DND-41 (cell line): ENCODE measurements around the gene DDX1.

Experiments
- ATAC-seq: fragments of 200-7000 bp; cut with Tn5 transposase; 3 replicates; pipeline ENCODE4 v1.9.1; 2021; ENCODE audit warnings: low read depth; ENCODE audit not compliant: insufficient read depth
- DNase-seq: peaks from one replicate; pipeline ENCODE4 v3.0.0-alpha.2; 2020
- H2AFZ ChIP-seq: 2 replicates; pipeline ENCODE4 v1.6.0; 2012; ENCODE audit warnings: low read depth, low read length
- H3K27ac ChIP-seq: 2 replicates; pipeline ENCODE4 v1.5.1; 2012; ENCODE audit warnings: low read length, inconsistent platforms
- H3K27me3 ChIP-seq: fragments of 200-600 bp; sonication (generic); 2 replicates; pipeline ENCODE4 v1.6.0; 2012; ENCODE audit warnings: low read length, mild to moderate bottlenecking, inconsistent platforms; ENCODE audit not compliant: insufficient read depth, poor library complexity
- H3K36me3 ChIP-seq: 2 replicates; pipeline ENCODE4 v1.5.1; 2012; ENCODE audit warnings: low read length, inconsistent platforms; ENCODE audit not compliant: insufficient read depth
- H3K4me1 ChIP-seq: 2 replicates; pipeline ENCODE4 v1.5.1; 2012; ENCODE audit warnings: mild to moderate bottlenecking, low read length; ENCODE audit not compliant: insufficient read depth
- H3K4me2 ChIP-seq: 2 replicates; pipeline ENCODE4 v1.6.0; 2012; ENCODE audit warnings: mild to moderate bottlenecking, moderate library complexity, low read length, inconsistent platforms; ENCODE audit not compliant: insufficient read depth
- H3K4me3 ChIP-seq, 2 experiments: fragments of 200-600 bp in 1 of 2; shearing (Covaris generic) in 1 of 2; 2 replicates each; pipeline ENCODE4 v1.5.1; 2012 to 2016; ENCODE audit warnings: inconsistent platforms in 2 of 2, low read length in 2 of 2, mild to moderate bottlenecking in 2 of 2, low read depth in 1 of 2, moderate library complexity in 1 of 2
- H3K79me2 ChIP-seq: 2 replicates; pipeline ENCODE4 v1.6.0; 2012; ENCODE audit warnings: low read length, inconsistent platforms; ENCODE audit not compliant: insufficient read depth
- H3K9ac ChIP-seq: 2 replicates; pipeline ENCODE4 v1.6.0; 2012; ENCODE audit warnings: low read depth, mild to moderate bottlenecking, inconsistent platforms, low read length, moderate library complexity
- H3K9me3 ChIP-seq: 2 replicates; pipeline ENCODE4 v1.5.1; 2012; ENCODE audit warnings: low read length, moderate library complexity, mild to moderate bottlenecking, inconsistent platforms; ENCODE audit not compliant: insufficient read depth, severe bottlenecking
- H4K20me1 ChIP-seq: 2 replicates; pipeline ENCODE4 v1.6.0; 2012; ENCODE audit warnings: low read length; ENCODE audit not compliant: insufficient read depth
- EZH2 ChIP-seq: IDR thresholded peaks from 3 replicates; pipeline ENCODE4 v1.6.1; 2012; ENCODE audit warnings: borderline replicate concordance, low read depth, mild to moderate bottlenecking, moderate library complexity, low read length, inconsistent platforms; ENCODE audit not compliant: severe bottlenecking
- TF ChIP-seq, protein P1 (sequence below): IDR thresholded peaks from 2 replicates; pipeline ENCODE4 v1.5.1; 2012; ENCODE audit warnings: borderline replicate concordance, low read length, moderate library complexity, mild to moderate bottlenecking; ENCODE audit not compliant: poor library complexity, severe bottlenecking; ENCODE audit errors: extremely low read depth

Gene DDX1

DNA sequence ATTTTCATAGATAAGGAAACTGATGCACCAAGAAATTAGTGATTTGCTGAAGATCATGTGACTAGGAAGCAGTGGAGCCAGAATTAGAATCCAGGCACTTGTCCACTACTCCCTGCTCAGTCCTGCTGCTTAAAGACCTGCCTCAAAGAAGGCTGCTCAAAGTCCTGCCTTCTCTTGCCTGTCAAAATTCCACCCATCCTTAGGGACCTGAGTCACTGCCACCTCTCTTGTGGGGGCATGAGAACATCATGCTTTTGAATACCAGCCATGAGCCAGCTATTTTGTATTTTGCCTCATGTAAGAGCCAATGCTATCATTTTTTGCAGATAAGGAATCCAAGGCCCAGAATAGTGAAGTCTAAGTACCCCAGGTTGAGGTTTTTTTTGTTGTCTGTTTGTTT lies 47.1 kb downstream of the DDX1 start:
- Histone ChIP-seq H3K27ac (no peak overlapping the region), H3K9me3 (no peaks in the 10 kb centered on the region), H3K4me1 (no peaks in the 10 kb centered on the region), H3K27me3 (no peaks in the 10 kb centered on the region), H3K4me3 (no peak overlapping the region), H3K4me2 (no peak overlapping the region), H2AFZ (no peak overlapping the region), H4K20me1 (0 out of 2 replicates have a peak, but pooled peaks cover 2% of the 10 kb centered on the region), H3K36me3 (peaks cover 35% of the 10 kb centered on the region), H3K79me2 (no peaks in the 10 kb centered on the region), H3K9ac (no peak overlapping the region)
- DNase-seq (no peak), ATAC-seq (no peak)
- no peak for TF ChIP-seq EZH2
- TF ChIP-seq, protein P1, sequence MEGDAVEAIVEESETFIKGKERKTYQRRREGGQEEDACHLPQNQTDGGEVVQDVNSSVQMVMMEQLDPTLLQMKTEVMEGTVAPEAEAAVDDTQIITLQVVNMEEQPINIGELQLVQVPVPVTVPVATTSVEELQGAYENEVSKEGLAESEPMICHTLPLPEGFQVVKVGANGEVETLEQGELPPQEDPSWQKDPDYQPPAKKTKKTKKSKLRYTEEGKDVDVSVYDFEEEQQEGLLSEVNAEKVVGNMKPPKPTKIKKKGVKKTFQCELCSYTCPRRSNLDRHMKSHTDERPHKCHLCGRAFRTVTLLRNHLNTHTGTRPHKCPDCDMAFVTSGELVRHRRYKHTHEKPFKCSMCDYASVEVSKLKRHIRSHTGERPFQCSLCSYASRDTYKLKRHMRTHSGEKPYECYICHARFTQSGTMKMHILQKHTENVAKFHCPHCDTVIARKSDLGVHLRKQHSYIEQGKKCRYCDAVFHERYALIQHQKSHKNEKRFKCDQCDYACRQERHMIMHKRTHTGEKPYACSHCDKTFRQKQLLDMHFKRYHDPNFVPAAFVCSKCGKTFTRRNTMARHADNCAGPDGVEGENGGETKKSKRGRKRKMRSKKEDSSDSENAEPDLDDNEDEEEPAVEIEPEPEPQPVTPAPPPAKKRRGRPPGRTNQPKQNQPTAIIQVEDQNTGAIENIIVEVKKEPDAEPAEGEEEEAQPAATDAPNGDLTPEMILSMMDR: no peak

DNA sequence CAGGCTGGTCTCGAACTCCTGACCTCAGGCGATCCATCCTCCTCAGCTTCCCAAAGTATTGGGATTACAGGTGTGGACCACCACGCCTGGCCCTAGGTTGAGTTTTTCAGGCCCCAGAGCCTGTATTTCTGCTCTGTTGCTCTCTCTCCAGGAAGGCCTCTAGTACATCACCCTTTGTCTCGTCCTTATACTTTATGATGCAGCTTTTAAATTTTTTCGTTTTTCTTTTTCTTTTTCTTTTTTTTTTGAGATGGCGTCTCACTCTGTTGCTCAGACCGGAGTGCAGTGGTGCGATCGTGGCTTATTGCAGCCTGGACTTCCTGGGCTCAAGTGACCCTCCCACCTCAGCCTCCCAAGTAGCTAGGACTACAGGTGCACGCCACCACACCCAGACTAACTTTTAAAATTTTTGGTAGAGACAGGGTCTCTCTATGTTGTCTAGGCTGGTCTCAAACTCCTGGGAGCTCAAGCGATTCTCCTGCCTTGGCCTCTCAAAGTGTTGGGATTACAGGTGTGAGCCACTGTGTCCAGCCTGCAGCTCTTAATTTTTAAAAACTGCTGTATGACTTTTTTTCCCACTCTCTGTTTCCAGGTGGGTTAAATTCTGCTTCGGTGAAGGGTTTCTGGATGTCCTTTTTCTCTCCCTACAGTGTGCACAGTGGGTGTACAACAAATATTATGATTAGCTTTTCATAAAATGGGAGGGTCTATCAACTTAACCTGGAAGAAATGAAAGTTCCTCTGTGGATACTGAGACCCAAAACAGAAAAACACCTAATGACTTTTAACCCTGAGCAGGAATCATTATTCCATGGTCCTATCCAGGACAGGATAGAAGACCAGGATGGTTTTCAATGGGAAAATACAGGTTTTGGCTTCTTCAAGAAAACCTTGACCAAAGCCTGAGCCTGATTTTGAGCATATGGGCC lies 47.9 kb downstream of the DDX1 start:
- Histone ChIP-seq H3K36me3 (peaks cover 26% of the 10 kb centered on the region), H3K4me1 (no peaks in the 10 kb centered on the region), H3K9me3 (no peaks in the 10 kb centered on the region), H3K79me2 (no peaks in the 10 kb centered on the region), H4K20me1 (0 out of 2 replicates have a peak, but pooled peaks cover 2% of the 10 kb centered on the region), H3K27me3 (no peaks in the 10 kb centered on the region), H3K4me3 (no peak overlapping the region), H3K27ac (no peak overlapping the region), H3K9ac (no peak overlapping the region), H2AFZ (no peak overlapping the region), H3K4me2 (no peak overlapping the region)
- DNase-seq (no peak), ATAC-seq (no peak)
- TF ChIP-seq EZH2: no peak
- TF ChIP-seq, protein P1: no peak

DNA sequence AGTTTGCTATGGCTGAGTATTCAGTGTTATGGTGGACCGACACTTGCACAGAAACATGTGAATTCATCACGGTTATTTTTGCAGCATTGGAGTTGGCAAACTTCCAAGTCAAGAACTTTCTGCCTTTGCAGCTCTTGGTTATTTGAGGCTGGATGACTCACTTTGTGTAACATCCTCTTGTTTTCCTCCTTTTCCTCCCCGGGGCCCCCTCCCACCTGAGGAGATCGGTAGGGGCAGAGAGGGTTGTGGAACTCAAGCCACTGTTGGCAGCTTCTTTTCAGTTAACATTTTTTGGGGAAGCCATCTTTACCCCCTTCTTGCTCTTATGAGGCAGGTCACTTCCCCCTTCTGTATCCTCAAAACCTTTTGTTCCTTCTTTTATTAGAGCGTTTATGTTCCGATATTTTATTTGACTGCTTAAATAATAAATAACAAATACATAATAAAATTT lies 48.6 kb downstream of the DDX1 start:
- Histone ChIP-seq H3K9ac (no peak overlapping the region), H3K4me3 (no peak overlapping the region), H2AFZ (no peak overlapping the region), H3K27me3 (no peaks in the 10 kb centered on the region), H3K4me2 (no peak overlapping the region), H3K36me3 (peaks cover 23% of the 10 kb centered on the region), H3K4me1 (no peaks in the 10 kb centered on the region), H3K79me2 (no peaks in the 10 kb centered on the region), H3K9me3 (no peaks in the 10 kb centered on the region), H3K27ac (no peak overlapping the region), H4K20me1 (0 out of 2 replicates have a peak, but pooled peaks cover 2% of the 10 kb centered on the region)
- TF ChIP-seq EZH2: no peak
- TF ChIP-seq, protein P1: no peak
- ATAC-seq (no peak), DNase-seq (no peak)
